ENCODE measurements around the gene LYST. TPM values are rescaled to one million over a fixed set of nuclear protein-coding genes. Genes with fewer than 3 reads are reported as not detected.

LYST gene
- total RNA-seq, 2 donors from 2014 or later = 33.5 to 73.0 TPM

DNA sequence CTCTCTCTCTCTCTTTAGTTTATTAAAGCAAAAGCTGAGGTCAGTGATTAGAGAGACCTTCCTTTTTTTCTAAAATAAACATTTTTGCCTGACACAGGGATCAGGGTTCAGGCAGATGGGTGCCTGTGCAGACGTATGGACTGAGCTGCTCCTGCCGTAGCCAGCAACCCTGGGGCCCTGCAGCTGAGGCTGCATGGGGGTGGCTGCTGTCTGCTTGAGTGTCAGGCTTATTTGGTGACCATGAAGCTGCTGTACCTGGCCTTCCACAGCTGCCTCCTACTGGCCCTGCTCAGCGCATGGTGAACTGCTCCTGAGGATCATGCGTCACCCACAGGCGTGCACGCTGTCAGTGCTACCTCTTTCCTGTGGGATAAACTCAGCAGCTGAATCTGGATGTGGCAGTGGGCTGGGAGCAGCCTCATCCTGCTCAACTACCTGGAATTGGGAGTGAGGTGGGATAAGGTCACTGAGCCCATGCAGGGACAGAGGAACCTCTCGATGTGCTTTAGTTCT is 252.2 kb downstream of the LYST start:
- no peaks in the 10 kb centered on the region for H3K9me3 Mint-ChIP-seq
- no peak overlapping the region for H3K27ac Mint-ChIP-seq
- ATAC-seq (no peak), DNase-seq (ENCODE audit: low spot score in 2 of 2) (no peak)
- H3K36me3 Mint-ChIP-seq = no peaks in the 10 kb centered on the region

DNA sequence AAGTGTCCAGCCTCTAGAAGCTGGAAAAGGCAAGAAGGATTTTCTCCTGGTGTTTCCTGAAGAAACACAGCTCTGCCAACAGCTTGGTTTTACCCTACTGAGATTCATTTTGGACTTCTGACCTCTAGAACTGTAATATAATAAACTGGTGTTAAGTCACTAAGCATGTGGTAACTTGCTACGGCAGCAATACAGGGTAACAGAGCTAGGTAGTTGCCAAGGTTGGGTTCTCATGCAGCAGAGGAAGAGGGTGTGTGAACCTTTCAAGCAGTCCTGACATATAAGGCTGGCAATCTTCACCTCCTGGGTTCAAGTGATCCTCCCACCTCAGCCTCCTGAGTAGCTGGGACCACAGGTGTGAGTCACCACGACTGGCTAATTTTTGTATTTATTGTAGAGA is 253.1 kb downstream of the LYST start:
- Mint-ChIP-seq H3K9me3 (no peaks in the 10 kb centered on the region), H3K27ac (no peak overlapping the region), H3K36me3 (no peaks in the 10 kb centered on the region)
- DNase-seq (ENCODE audit: low spot score in 2 of 2) (no peak), ATAC-seq (no peak)

DNA sequence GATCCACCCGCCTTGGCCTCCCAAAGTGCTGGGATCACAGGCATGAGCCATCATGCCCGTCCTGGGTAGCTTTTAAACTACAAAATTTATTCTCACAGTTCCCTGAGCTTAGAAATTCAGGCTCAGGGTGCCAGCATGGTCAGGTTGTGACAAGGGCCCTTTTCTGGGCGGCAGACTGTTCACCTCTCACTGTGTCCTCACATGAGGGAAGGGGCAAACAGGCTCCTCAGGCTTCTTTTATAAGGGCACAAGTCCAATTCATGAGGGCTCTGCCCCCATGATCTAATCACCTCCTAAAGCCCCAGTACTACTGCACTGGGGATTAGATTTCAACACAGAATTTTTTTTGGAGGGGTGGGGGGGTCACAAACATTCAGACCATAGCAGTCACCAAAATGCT is 253.9 kb downstream of the LYST start:
- Mint-ChIP-seq H3K9me3 (no peaks in the 10 kb centered on the region), H3K27ac (no peak overlapping the region), H3K36me3 (no peaks in the 10 kb centered on the region)
- no peak for ATAC-seq
- no peak for DNase-seq (ENCODE audit: low spot score in 2 of 2)

Other genes starting within 250 kb of the LYST start
- under 1 TPM; 0.70 to 0.75 TPM for gene GNG4, start 217.1 kb downstream of the LYST start, total RNA-seq
- under 1 TPM in 1 of 2 donors, not detected in 1; 0.70 TPM for gene NID1, start 198.2 kb upstream of the LYST start, total RNA-seq

Measured in activated naive CD4-positive, alpha-beta T cell treated with anti-CD3 and anti-CD28 coated beads, Interleukin-2, amount 50 U/mL, for 72 hours (primary cell).